Mesenchymal stem cell (in vitro differentiated cells and primary cell): ENCODE measurements around the gene PRDM2.

ENCODE experiments used
- DNase-seq: peaks from one replicate; pipeline ENCODE4 v3.0.0-alpha.2; 2013
- H2AFZ ChIP-seq: one replicate; pipeline ENCODE4 v1.6.1; 2013; ENCODE audit warnings: low read depth, mild to moderate bottlenecking, control low read depth, inconsistent platforms, low read length, moderate library complexity
- H2AK5ac ChIP-seq: 2 replicates; pipeline ENCODE4 v1.6.1; 2013; ENCODE audit warnings: low read length, moderate library complexity, mild to moderate bottlenecking, inconsistent platforms; ENCODE audit not compliant: severe bottlenecking
- H2BK120ac ChIP-seq: one replicate; pipeline ENCODE4 v1.6.1; 2013; ENCODE audit warnings: low read depth, mild to moderate bottlenecking, inconsistent platforms, low read length, moderate library complexity
- H2BK12ac ChIP-seq, 2 experiments: one replicate each; pipeline ENCODE4 v1.6.1; 2013; ENCODE audit warnings: inconsistent platforms in 2 of 2, low read length in 2 of 2, mild to moderate bottlenecking in 2 of 2, moderate library complexity in 2 of 2, control low read depth in 1 of 2
- H2BK15ac ChIP-seq: one replicate; pipeline ENCODE4 v1.6.1; 2013; ENCODE audit warnings: mild to moderate bottlenecking, low read depth, inconsistent platforms; ENCODE audit not compliant: poor library complexity, severe bottlenecking
- H2BK5ac ChIP-seq: 2 replicates; pipeline ENCODE4 v1.6.1; 2013; ENCODE audit warnings: low read depth, mild to moderate bottlenecking, low read length, control low read depth, inconsistent platforms; ENCODE audit not compliant: poor library complexity, severe bottlenecking
- H3K14ac ChIP-seq, 2 experiments: one replicate each; pipeline ENCODE4 v1.6.1; 2013; ENCODE audit warnings: inconsistent platforms in 2 of 2, low read length in 2 of 2, control low read depth in 1 of 2, mild to moderate bottlenecking in 1 of 2, moderate library complexity in 1 of 2
- H3K18ac ChIP-seq, 2 experiments: one replicate each; pipeline ENCODE4 v1.6.1; 2013; ENCODE audit warnings: inconsistent platforms in 2 of 2, low read length in 2 of 2, control low read depth in 1 of 2, low read depth in 1 of 2, mild to moderate bottlenecking in 1 of 2
- H3K23ac ChIP-seq, 2 experiments: one replicate each; pipeline ENCODE4 v1.6.1; 2013; ENCODE audit warnings: inconsistent platforms in 2 of 2, low read length in 2 of 2, mild to moderate bottlenecking in 2 of 2, moderate library complexity in 2 of 2, control low read depth in 1 of 2
- H3K27ac ChIP-seq: 2 replicates; pipeline ENCODE4 v1.5.1; 2013; ENCODE audit warnings: mild to moderate bottlenecking, moderate library complexity, low read length, control low read depth, inconsistent platforms; ENCODE audit not compliant: poor library complexity, severe bottlenecking
- H3K27me3 ChIP-seq, 2 experiments: 2 replicates each; pipeline versions ENCODE4 v1.6.1 to v1.7.0; 2013; ENCODE audit warnings: low read length in 2 of 2, mild to moderate bottlenecking in 2 of 2, moderate library complexity in 2 of 2, control low read depth in 1 of 2, inconsistent platforms in 1 of 2; ENCODE audit not compliant: control insufficient read depth in 1 of 2, insufficient read depth in 1 of 2
- H3K36me3 ChIP-seq, 2 experiments: 2 replicates each; pipeline versions ENCODE4 v1.6.1 to v1.7.0; 2013; ENCODE audit warnings: low read length in 2 of 2, control low read depth in 1 of 2, inconsistent platforms in 1 of 2, low read depth in 1 of 2, mild to moderate bottlenecking in 1 of 2; ENCODE audit not compliant: insufficient read depth in 2 of 2, control insufficient read depth in 1 of 2
- H3K4ac ChIP-seq, 2 experiments: one replicate each; pipeline ENCODE4 v1.6.1; 2013; ENCODE audit warnings: inconsistent platforms in 2 of 2, low read length in 2 of 2, mild to moderate bottlenecking in 2 of 2, moderate library complexity in 2 of 2, control low read depth in 1 of 2, low read depth in 1 of 2
- H3K4me1 ChIP-seq: 2 replicates; pipeline ENCODE4 v1.6.1; 2013; ENCODE audit warnings: low read depth, low read length, control low read depth; ENCODE audit not compliant: control insufficient read depth, insufficient read depth
- H3K4me2 ChIP-seq: 2 replicates; pipeline ENCODE4 v1.6.1; 2013; ENCODE audit warnings: low read length, mild to moderate bottlenecking, inconsistent platforms; ENCODE audit not compliant: poor library complexity, severe bottlenecking
- H3K4me3 ChIP-seq, 2 experiments: 2 replicates each; pipeline versions ENCODE4 v1.5.1 to v1.7.0; 2013; ENCODE audit warnings: low read length in 2 of 2, mild to moderate bottlenecking in 2 of 2, control low read depth in 1 of 2, low read depth in 1 of 2; ENCODE audit not compliant: insufficient read depth in 1 of 2
- H3K79me1 ChIP-seq: replicated peaks from 2 replicates; pipeline ENCODE4 v1.6.1; 2013; ENCODE audit warnings: mild to moderate bottlenecking, control low read depth, low read length, inconsistent platforms; ENCODE audit not compliant: poor library complexity, severe bottlenecking
- H3K9ac ChIP-seq: 2 replicates; pipeline ENCODE4 v1.7.0; 2013; ENCODE audit warnings: mild to moderate bottlenecking, low read length, moderate library complexity
- H3K9me3 ChIP-seq: 2 replicates; pipeline ENCODE4 v1.7.0; 2013; ENCODE audit warnings: mild to moderate bottlenecking, low read length; ENCODE audit not compliant: control insufficient read depth
- H4K8ac ChIP-seq: one replicate; pipeline ENCODE4 v1.6.1; 2013; ENCODE audit warnings: inconsistent platforms, mild to moderate bottlenecking, low read length, moderate library complexity
- H4K91ac ChIP-seq: one replicate; pipeline ENCODE4 v1.6.1; 2013; ENCODE audit warnings: mild to moderate bottlenecking, low read length, inconsistent platforms
- WGBS: methylation state at CpG from one replicate; pipeline ENCODE4 v1.1.7; 2013; ENCODE audit warnings: mixed read lengths; 5-methylcytosine and 5-hydroxymethylcytosine counted together

The PRDM2 gene

DNA sequence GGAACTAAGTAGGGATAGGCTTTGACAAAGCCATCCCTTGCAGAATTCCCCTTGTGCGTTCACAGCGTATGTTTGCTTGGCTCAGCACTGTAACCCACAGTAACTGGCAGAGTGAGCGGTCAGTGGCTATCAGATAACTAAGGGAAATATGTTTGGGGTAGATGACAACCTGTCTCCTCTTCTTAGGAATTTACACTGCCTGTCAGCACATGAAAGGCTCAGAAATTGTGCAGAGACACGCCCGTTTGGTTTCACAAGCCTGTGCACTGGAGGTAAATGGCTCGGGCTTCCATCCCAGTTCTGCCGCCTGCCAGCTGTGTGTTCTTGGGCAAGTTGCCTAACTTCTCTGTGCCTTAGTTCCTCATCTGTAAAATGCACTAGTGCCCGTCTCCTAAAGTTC, 101.2 kb downstream of the PRDM2 start:
- Histone ChIP-seq H2BK120ac (no peak overlapping the region), H3K27me3 (no peaks in the 10 kb centered on the region)

DNA sequence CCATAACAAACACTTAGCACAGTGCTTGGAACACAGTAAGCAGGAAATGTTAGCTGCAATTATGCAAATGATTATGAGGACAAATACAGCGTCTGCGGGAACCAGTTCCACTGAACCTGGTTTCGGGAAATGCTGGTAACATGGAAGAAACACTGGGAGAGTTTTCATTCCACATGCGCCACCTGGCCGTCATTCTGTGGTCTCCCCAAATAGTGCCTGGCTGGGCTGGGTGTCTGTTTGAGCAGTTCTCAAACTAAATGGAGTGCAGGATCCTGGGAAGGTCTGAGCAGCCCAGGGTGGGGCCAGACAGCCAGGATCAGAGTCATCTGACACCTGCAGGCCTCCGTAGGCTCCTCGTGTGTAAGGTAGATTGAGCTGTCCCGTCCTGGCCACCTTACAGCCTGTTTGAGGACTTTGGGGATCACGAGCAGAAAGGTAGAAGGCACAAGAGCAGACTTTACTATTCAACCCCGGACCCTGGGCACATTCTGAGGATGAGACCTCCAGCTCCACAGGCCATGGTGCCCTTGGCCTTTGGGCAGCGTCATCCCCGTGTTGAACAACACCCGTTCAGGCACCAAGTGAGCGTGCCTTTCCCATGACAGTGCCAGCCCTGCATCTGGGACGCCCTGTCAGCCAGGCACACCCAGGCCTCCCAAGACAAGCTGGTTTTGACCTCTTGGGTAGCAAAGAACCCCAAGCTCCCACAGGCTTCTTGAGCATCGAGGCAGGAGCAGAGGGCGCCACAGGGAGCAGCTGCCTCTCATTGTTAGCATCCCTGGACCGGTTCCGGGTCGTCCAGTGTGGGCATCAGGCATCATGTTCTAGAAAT, 101.9 kb downstream of the PRDM2 start:
- Histone ChIP-seq H2AFZ (no peak overlapping the region), H3K9me3 (no peaks in the 10 kb centered on the region), H3K36me3 (peaks cover 2 to 8% of the 10 kb centered on the region in 2 experiments), H3K18ac (no peak overlapping the region), H3K14ac (peak overlapping the region in 1 of 2 experiments; percentile 66), H3K4me3 (no peak overlapping the region), H2BK12ac (no peak overlapping the region), H3K4me1 (peaks cover 8% of the 10 kb centered on the region), H3K4me2 (no peak overlapping the region), H4K91ac (no peak overlapping the region), H4K8ac (no peak overlapping the region), H2BK120ac (no peak overlapping the region), H3K9ac (no peak overlapping the region), H3K79me1 (peaks cover 37% of the 10 kb centered on the region), H2BK15ac (no peak overlapping the region), H3K4ac (no peak overlapping the region), H3K27me3 (no peaks in the 10 kb centered on the region), H2BK5ac (no peak overlapping the region), H3K23ac (no peak overlapping the region), H2AK5ac (no peak overlapping the region), H3K27ac (no peak overlapping the region)
- no peak for DNase-seq
- 92% methylated on average over 20 of the region's 20 CpGs for whole genome bisulfite sequencing

More for the DNA sequence above, 101.2 kb downstream of the PRDM2 start:
- Histone ChIP-seq H2AK5ac (no peak overlapping the region), H3K18ac (no peak overlapping the region), H3K9me3 (no peaks in the 10 kb centered on the region), H3K4ac (no peak overlapping the region), H3K36me3 (peaks cover 7 to 8% of the 10 kb centered on the region in 2 experiments), H3K23ac (no peak overlapping the region), H4K91ac (no peak overlapping the region), H4K8ac (no peak overlapping the region), H2BK12ac (no peak overlapping the region), H2BK5ac (no peak overlapping the region), H3K4me3 (no peak overlapping the region), H3K27ac (no peak overlapping the region), H2BK15ac (no peak overlapping the region), H3K4me2 (no peak overlapping the region), H3K14ac (no peak overlapping the region), H3K4me1 (peaks cover 8% of the 10 kb centered on the region), H3K79me1 (peaks cover 34% of the 10 kb centered on the region), H2AFZ (no peak overlapping the region), H3K9ac (no peak overlapping the region)
- DNase-seq: no peak
- WGBS: 96% methylated on average over 8 of the region's 8 CpGs

DNA sequence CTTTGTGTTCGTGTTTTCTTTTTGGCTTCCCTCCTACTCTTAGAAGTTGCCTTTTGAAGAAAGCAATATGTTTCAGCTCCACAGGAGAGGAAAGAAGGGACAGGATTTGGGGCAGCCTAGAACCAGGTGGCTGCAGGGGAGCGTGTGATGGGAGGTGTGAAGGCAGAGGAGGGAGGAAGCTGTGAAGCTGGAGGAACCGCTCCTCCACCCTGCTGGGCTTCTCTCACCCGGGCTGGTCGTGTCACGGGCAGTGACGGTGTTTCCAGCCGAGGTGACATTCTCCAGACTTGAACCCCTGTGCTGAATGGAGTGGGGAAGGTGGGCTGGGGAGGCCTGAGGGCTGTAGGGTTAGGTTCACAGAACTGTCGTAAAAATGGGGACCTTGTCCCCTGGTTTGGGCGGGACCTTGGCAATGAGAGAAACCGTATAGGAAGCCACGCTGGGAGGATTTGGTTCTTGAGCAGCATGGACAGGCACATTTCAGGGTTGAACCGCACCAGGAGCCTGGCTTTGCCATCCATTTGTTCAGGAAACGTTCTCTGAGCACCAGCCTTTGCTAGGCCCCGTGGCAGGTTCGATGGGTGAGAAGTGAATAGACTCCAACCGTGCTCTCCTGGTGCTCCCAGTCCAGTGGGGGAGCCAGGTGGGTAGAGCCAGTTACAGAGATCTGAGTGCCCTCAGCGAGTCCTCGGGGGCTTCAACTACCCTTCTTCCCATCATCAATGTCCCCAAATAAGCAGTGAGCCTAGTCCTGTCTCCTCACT, 103.0 kb downstream of the PRDM2 start:
- H2BK120ac ChIP-seq: no peak overlapping the region
- no peak overlapping the region for H4K91ac ChIP-seq

DNA sequence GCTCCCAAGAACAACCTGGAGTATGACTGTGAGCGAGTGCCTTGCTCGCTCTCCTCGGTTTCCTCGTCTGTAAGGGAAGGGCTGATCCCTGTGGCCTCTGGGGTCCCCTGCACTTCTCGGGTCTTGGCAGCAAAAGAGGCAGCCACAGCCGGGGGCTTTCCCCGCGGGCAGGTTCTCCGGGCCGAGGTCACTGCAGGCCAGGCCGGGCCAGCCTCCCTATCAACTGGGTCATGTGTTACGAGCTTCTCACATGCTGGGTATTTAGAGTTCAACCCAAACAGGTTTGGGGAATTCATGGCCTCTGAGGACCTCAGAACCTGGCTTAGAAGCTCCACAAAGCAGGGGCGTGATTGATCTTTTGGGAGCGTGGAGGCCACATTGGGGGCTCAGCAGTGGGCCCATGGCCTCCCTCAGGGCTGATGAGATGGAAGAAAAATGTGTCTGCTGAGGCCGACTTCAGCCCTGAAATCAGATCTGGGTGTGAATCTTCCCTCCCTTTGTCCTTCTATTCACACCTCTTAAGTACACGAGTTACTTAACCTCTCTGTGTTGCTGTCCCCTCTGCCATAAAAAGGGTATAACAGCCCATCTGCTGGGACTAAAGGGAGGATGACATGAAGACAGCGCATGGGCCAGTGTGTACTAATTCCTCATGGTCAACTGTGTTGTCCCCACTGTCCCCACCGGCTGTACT, 103.7 kb downstream of the PRDM2 start:
- Histone ChIP-seq H2AK5ac (no peak overlapping the region), H3K4ac (no peak overlapping the region), H4K91ac (no peak overlapping the region), H2BK120ac (no peak overlapping the region), H3K27me3 (no peaks in the 10 kb centered on the region), H3K79me1 (peaks cover 41% of the 10 kb centered on the region), H3K4me3 (no peak overlapping the region), H3K4me2 (no peak overlapping the region), H2AFZ (no peak overlapping the region), H2BK15ac (no peak overlapping the region), H3K36me3 (peaks cover 0 to 8% of the 10 kb centered on the region in 2 experiments), H2BK5ac (no peak overlapping the region), H3K27ac (no peak overlapping the region), H3K18ac (no peak overlapping the region), H3K14ac (no peak overlapping the region), H3K9me3 (no peaks in the 10 kb centered on the region), H3K9ac (no peak overlapping the region), H4K8ac (no peak overlapping the region), H3K4me1 (peaks cover 6% of the 10 kb centered on the region), H3K23ac (no peak overlapping the region), H2BK12ac (no peak overlapping the region)
- 93% methylated on average over 18 of the region's 18 CpGs for WGBS
- no peak for DNase-seq

More for the DNA sequence above, 103.0 kb downstream of the PRDM2 start:
- Histone ChIP-seq H3K79me1 (peaks cover 41% of the 10 kb centered on the region), H3K36me3 (peaks cover 0 to 8% of the 10 kb centered on the region in 2 experiments), H2AK5ac (no peak overlapping the region), H3K9ac (no peak overlapping the region), H3K4me3 (no peak overlapping the region), H3K27ac (no peak overlapping the region), H2BK12ac (no peak overlapping the region), H3K23ac (no peak overlapping the region), H2BK5ac (no peak overlapping the region), H3K4me1 (peaks cover 6% of the 10 kb centered on the region), H3K27me3 (no peaks in the 10 kb centered on the region), H2AFZ (no peak overlapping the region), H4K8ac (no peak overlapping the region), H3K9me3 (no peaks in the 10 kb centered on the region), H3K4ac (no peak overlapping the region), H3K4me2 (no peak overlapping the region), H3K14ac (no peak overlapping the region), H2BK15ac (no peak overlapping the region), H3K18ac (no peak overlapping the region)
- WGBS: 84% methylated on average over 17 of the region's 19 CpGs
- DNase-seq: no peak
